ENCODE results near the gene BHLHA15.

DNA sequence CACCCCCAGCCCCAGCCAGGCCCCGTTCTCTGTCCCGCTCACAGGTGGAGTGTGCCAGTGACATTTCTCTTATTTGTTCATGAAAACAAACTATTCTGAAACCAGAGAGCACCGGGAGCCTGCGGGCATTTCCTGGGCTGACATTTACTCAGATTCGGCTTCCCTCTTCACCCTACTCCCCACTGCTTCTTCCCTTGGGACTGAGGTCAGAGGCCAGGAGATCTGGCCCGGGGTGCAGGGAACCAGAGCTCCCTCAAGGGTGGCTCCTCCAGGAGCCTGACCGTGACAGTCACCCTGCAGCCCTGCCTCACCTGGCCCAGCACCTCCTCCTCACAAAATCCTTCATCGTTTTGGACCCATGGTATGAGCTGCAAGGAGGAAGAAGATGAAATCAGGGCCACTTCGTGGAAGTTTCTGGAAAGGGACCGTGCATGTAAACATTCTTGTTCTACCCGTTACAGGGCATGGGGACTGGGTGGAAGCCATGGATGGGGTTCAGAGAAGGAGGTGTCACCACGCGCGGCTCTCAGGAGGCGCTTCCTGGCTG is 12.2 kb downstream of the BHLHA15 start:
- TF ChIP-seq, protein P1, sequence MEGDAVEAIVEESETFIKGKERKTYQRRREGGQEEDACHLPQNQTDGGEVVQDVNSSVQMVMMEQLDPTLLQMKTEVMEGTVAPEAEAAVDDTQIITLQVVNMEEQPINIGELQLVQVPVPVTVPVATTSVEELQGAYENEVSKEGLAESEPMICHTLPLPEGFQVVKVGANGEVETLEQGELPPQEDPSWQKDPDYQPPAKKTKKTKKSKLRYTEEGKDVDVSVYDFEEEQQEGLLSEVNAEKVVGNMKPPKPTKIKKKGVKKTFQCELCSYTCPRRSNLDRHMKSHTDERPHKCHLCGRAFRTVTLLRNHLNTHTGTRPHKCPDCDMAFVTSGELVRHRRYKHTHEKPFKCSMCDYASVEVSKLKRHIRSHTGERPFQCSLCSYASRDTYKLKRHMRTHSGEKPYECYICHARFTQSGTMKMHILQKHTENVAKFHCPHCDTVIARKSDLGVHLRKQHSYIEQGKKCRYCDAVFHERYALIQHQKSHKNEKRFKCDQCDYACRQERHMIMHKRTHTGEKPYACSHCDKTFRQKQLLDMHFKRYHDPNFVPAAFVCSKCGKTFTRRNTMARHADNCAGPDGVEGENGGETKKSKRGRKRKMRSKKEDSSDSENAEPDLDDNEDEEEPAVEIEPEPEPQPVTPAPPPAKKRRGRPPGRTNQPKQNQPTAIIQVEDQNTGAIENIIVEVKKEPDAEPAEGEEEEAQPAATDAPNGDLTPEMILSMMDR (IDR thresholded peaks at IDR 0.05) = no peak
- TF ChIP-seq POLR2AphosphoS5 (IDR thresholded peaks at IDR 0.05; ENCODE audit: insufficient read depth in 1 of 2, low read depth in 1 of 2) = no peak
- TF ChIP-seq POLR2A (IDR thresholded peaks at IDR 0.05) = no peak

Measured in vagina (tissue), 2 donors.